ENCODE measurements around the gene PDIA3. TPM values are rescaled to one million over a fixed set of nuclear protein-coding genes. Genes with fewer than 3 reads are reported as not detected.
A peak's percentile ranks its signal among the peaks of the same experiment; 100 is the strongest.

The PDIA3 gene
- polyA plus RNA-seq, 1 experiment, result 425 TPM

DNA sequence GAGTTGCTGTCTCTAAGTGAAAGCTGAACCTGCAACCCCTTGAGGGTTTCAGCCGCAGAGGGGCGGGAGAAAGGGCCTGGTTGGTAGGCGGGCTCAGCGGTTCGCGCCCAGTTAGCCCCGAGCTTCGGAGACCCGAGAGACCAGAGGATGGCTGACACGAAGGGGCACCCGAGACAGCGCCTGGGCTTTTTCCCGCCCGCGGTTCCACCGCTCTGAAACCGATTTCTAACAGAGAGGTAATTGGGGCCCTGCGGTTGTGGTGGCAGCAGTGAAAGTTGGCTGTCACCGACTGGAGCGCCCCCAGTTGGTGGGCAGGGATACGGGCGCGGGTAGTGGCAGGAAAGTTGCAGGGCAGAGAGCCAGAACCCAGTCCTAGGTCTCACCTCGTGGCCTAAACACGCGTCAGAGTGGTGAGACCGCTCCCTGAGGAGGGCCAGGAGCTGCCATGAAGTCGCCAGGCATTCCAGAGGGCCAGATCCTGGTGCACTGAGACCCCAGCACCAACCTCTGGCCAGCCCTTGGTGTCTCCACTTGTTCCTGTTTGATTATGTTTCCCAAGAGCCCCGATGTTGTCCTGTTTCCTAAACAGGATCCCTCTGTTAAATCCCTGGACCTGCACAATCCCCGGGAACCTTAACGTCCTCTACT is 31.2 kb downstream of the PDIA3 start:
- no peak for DNase-seq (ENCODE audit: low read depth)
- Histone ChIP-seq H3K36me3 (ENCODE audit: control insufficient read depth, insufficient read depth, low read length) (peaks cover 1% of the 10 kb centered on the region; the same call in 1 of the 2 replicates), H3K4me3 (ENCODE audit: low read depth, low read length) (peak overlapping the region; percentile 50), H3K27me3 (ENCODE audit: control insufficient read depth, insufficient read depth, low read length) (no peaks in the 10 kb centered on the region)
- TF ChIP-seq, protein P1, sequence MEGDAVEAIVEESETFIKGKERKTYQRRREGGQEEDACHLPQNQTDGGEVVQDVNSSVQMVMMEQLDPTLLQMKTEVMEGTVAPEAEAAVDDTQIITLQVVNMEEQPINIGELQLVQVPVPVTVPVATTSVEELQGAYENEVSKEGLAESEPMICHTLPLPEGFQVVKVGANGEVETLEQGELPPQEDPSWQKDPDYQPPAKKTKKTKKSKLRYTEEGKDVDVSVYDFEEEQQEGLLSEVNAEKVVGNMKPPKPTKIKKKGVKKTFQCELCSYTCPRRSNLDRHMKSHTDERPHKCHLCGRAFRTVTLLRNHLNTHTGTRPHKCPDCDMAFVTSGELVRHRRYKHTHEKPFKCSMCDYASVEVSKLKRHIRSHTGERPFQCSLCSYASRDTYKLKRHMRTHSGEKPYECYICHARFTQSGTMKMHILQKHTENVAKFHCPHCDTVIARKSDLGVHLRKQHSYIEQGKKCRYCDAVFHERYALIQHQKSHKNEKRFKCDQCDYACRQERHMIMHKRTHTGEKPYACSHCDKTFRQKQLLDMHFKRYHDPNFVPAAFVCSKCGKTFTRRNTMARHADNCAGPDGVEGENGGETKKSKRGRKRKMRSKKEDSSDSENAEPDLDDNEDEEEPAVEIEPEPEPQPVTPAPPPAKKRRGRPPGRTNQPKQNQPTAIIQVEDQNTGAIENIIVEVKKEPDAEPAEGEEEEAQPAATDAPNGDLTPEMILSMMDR (IDR thresholded peaks at IDR 0.05; ENCODE audit: insufficient read depth, low read depth, low read length), result peak; percentile 88
- ChIA-PET POLR2A (interaction anchor here (0.6 to 0.9 kb wide), 2 partner anchors 20 to 31 kb away, joined by 6 to 8 read pairs; partner anchors contain the start of gene PDIA3), CTCF (interaction anchor here (0.6 to 2.2 kb wide), 11 partner anchors 9 to 425 kb away, joined by 3 to 12 read pairs (median 4); partner anchors contain the start of gene SERINC4)

DNA sequence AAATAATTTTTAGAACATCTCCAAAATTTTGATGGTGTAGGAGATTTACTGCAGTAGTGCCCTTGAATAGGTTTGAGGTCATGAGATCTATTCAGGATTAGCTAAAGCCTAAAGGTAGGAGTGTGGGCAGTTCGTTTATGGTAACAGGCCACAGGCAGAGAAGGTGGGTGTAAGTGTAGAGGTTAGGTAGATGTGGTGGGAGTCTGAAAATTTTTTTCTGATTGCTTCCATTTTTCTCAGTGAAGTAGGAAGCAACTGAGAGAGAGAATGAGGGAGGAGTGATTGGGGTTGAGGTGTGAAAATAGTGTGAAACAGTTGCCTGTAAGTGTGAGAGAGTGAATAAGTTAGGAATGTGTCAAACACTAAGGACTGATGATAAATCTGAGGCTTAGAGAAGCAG is 32.8 kb downstream of the PDIA3 start:
- POLR2A ChIA-PET, result no interaction called here
- no peak overlapping the region for H3K4me3 ChIP-seq (ENCODE audit: low read depth, low read length)
- CTCF ChIA-PET, result interaction anchor here (1.0 kb wide), 1 partner anchor 10 kb away, joined by 3 read pairs; no protein-coding TSS in a partner anchor

DNA sequence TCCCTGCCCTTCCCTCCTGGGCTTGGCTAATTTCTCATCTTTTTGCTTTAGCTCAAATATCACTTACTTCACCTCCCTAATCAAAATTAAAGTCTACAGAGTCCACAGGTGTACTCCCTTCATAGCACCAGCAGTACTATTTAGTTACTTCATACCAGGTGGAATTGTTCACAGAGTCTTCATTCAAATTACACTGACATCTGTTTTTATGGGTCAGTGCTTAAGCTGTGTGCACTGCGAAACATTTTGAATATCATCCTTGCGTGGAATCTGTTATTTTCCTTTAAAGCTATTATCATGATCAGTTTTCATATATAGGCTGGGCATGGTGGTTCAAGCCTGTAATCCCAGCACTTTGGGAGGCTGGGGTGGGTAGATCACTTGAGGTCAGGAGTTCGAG is 43.2 kb downstream of the PDIA3 start:
- ChIA-PET POLR2A (interaction anchor here (0.5 kb wide), 1 partner anchor 9 kb away, joined by 5 read pairs; no protein-coding TSS in a partner anchor), CTCF (interaction anchor here (1.3 to 2.8 kb wide), 3 partner anchors 8 to 12 kb away, joined by 5 to 8 read pairs (median 5); partner anchors contain the start of gene ELL3)
- Histone ChIP-seq H3K4me3 (ENCODE audit: low read depth, low read length) (no peak overlapping the region), H3K36me3 (ENCODE audit: control insufficient read depth, insufficient read depth, low read length) (peaks cover 10% of the 10 kb centered on the region), H3K27me3 (ENCODE audit: control insufficient read depth, insufficient read depth, low read length) (no peaks in the 10 kb centered on the region)
- DNase-seq (ENCODE audit: low read depth), result no peak
- TF ChIP-seq, protein P1 (IDR thresholded peaks at IDR 0.05; ENCODE audit: insufficient read depth, low read depth, low read length), result no peak

More for the DNA sequence above, 32.8 kb downstream of the PDIA3 start:
- no peaks in the 10 kb centered on the region for H3K27me3 ChIP-seq (ENCODE audit: control insufficient read depth, insufficient read depth, low read length)
- H3K36me3 ChIP-seq (ENCODE audit: control insufficient read depth, insufficient read depth, low read length), result no peaks in the 10 kb centered on the region; the same call in 1 of the 2 replicates
- TF ChIP-seq, protein P1 (IDR thresholded peaks at IDR 0.05; ENCODE audit: insufficient read depth, low read depth, low read length), result no peak
- no peak for DNase-seq (ENCODE audit: low read depth)

DNA sequence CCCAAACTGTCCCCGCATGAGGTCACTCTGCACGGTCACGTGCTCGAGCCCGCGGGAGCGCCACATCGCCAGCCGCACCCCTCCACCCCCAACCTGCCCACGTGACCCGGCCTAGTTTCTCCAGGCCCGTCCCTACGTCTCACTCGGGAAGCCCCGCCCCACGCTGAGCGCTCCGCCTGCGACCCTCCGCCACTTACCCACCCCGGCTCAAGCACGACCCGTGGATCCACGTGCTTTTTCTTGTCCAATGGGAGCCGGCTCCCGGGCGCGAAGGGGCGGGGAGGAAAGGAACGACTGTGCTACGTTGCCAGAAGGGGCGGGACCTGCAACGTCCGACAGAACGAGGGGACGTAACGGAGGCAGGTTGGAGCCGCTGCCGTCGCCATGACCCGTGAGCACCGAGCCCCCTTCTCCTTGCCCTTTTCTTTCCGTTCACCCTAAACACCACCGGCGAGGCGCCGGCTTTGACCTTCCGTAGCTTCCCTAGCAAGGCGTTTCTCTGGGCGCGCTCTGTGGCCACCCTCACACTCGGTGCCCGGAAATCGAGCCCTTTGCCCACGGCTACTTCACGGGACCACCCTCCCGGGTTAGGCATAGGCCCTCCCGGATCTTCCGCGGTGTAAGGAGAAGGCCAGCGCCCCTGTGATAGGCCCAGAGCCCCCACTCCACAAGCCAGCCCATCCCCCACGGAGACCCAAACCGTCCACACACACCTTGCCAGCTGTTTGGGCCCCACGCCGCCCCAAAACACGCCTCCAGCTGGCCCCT is 45.9 kb downstream of the PDIA3 start, which contains the start of gene SERF2:
SERF2 (plus strand) TSS at position 328 of the 768 bp plus-strand sequence; CDS start at position 385, 57 bp downstream.
- peak; percentile 99 for DNase-seq (ENCODE audit: low read depth)
- ChIA-PET CTCF (interaction anchor here (1.0 to 2.8 kb wide), 2 partner anchors 8 to 15 kb away, joined by 3 to 11 read pairs; partner anchors contain the start of genes ELL3, HYPK and SERINC4), POLR2A (no interaction called here)
- Histone ChIP-seq H3K27me3 (ENCODE audit: control insufficient read depth, insufficient read depth, low read length) (no peaks in the 10 kb centered on the region), H3K4me3 (ENCODE audit: low read depth, low read length) (peak within 1 kb of the TSS; percentile 89), H3K36me3 (ENCODE audit: control insufficient read depth, insufficient read depth, low read length) (peaks cover 23% of the 10 kb centered on the region)
- TF ChIP-seq, protein P1 (IDR thresholded peaks at IDR 0.05; ENCODE audit: insufficient read depth, low read depth, low read length), result no peak

All from BJ (cell line).